GM18861 (cell line): ENCODE results near the gene DROSHA.

Source experiments
- ATAC-seq: cut with Tn5 transposase; IDR thresholded peaks from one replicate; pipeline ENCODE4 v1.9.1; 2021; ENCODE audit not compliant: unreplicated experiment

The DROSHA gene

GRCh38 chr5:31355337-31355736, 176.6 kb downstream of the DROSHA start:
- no peak for ATAC-seq
